Psoas muscle (tissue), 8 donors: ENCODE results near the gene TMEM161A. TPM values are rescaled to one million over a fixed set of nuclear protein-coding genes. Genes with fewer than 3 reads are reported as not detected.
"Not testable (repeated sequence)": the region's sequence is repeated elsewhere in the genome, so short reads cannot be mapped to it uniquely, and the experiment has no call there.

Experiments
- ATAC-seq, 4 donors: fragments of 200-7000 bp; cut with Tn5 transposase; one replicate each; pipeline ENCODE4 v1.9.1; 2020; ENCODE audit warnings: moderate library complexity in 3 of 4, mild to moderate bottlenecking in 2 of 4
- DNase-seq, 2 donors: peaks; one replicate each; pipeline ENCODE4 v3.0.0-alpha.2; 2020
- H3K27ac ChIP-seq: fragments of 200-600 bp; one replicate; pipeline ENCODE4 v1.8.0; 2022
- H3K27me3 ChIP-seq, 3 donors: fragments of 200-600 bp in 1 of 3; one replicate each; pipeline versions ENCODE4 v1.6.1 to v1.8.0; 2013 to 2022; ENCODE audit warnings: low read length in 2 of 3, mild to moderate bottlenecking in 2 of 3, moderate library complexity in 1 of 3; ENCODE audit not compliant: insufficient read depth in 3 of 3
- H3K36me3 ChIP-seq, 2 donors: fragments of 200-600 bp in 1 of 2; one replicate each; pipeline versions ENCODE4 v1.6.1 to v1.8.0; 2013 to 2022; ENCODE audit warnings: low read depth in 1 of 2, mild to moderate bottlenecking in 1 of 2, moderate library complexity in 1 of 2; ENCODE audit not compliant: insufficient read depth in 1 of 2
- H3K4me1 ChIP-seq: fragments of 200-600 bp; one replicate; pipeline ENCODE4 v1.8.0; 2022
- H3K4me3 ChIP-seq: fragments of 200-600 bp; one replicate; pipeline ENCODE4 v1.8.0; 2022; ENCODE audit warnings: mild to moderate bottlenecking
- H3K9me3 ChIP-seq: fragments of 200-600 bp; one replicate; pipeline ENCODE4 v1.8.0; 2022
- CTCF ChIP-seq: fragments of 200-600 bp; IDR thresholded peaks from one replicate; pipeline ENCODE4 v1.8.0; 2022; ENCODE audit warnings: antibody characterized with exemption
- WGBS, 3 donors: extraction: QIAGEN DNeasy Blood & Tissue Kit; methylation state at CpG; one replicate each; pipeline versions ENCODE4 v1.1.6 to v1.1.7; 2013; 5-methylcytosine and 5-hydroxymethylcytosine counted together
- intact Hi-C, 2 donors: fragments of 100-400 bp; cut with DNase I; formaldehyde crosslinking; loops; one replicate each; pipeline versions ENCODE4 v1.11.0 to v1.14.2; 2022
- polyA plus RNA-seq, 3 donors: library from polyadenylated mRNA; stranded (reverse); fragments of 200-250 nt; gene quantifications; one replicate each; pipeline ENCODE4 v1.2.3, GENCODE V29; 2013
- total RNA-seq, 4 donors: library from RNA; stranded (reverse); fragmentation: NEBNext Ultra II Directional in 2 of 4; extraction: Animal tissue kit (Norgen Biotek cat#: 25700) in 2 of 4; gene quantifications; one replicate each; pipeline versions ENCODE4 v1.2.1 to v1.2.4, GENCODE V29; 2021 to 2023
- donor health status: healthy with polysubstance abuse.
- donor health status: DM: no; HTN: no; CAD: no; lungs with moderate emphysema.
- donor health status: Bipolar disorder and iron deficiency.
- donor health status: healthy.
- donor health status: DM: yes; HTN: yes; CAD: no.
- donor health status: DM: no; HTN: no; CAD: no.
- donor health status: DM: no; HTN: no; CAD: no.
- donor health status: DM: yes; HTN: yes; CAD: no.

Gene TMEM161A
- total and polyA plus RNA-seq, 7 donors: 30.2 to 61.3 (median 39.0) TPM

GRCh38 chr19:19151418-19151817, 13.1 kb upstream of the TMEM161A start:
- H3K9me3 ChIP-seq: no peaks in the 10 kb centered on the region
- no peak for ATAC-seq
- no peak overlapping the region for H3K4me3 ChIP-seq
- intact Hi-C loops: no loop called here
- H3K36me3 ChIP-seq: peaks cover 0 to 5% of the 10 kb centered on the region in 2 donors
- DNase-seq: no peak
- no peak for TF ChIP-seq CTCF
- H3K27ac ChIP-seq: no peak overlapping the region
- H3K27me3 ChIP-seq: no peaks in the 10 kb centered on the region
- H3K4me1 ChIP-seq: no peaks in the 10 kb centered on the region
- WGBS, 3 donors: 68 to 77% (median 72%) methylated on average over 9 to 11 of the region's 11 CpGs

- intact Hi-C loops: no loop called here
- Histone ChIP-seq H3K4me3 (no peak overlapping the region), H3K36me3 (peaks cover 0 to 5% of the 10 kb centered on the region in 2 donors), H3K27ac (no peak overlapping the region), H3K4me1 (no peaks in the 10 kb centered on the region), H3K27me3 (no peaks in the 10 kb centered on the region), H3K9me3 (no peaks in the 10 kb centered on the region)
- DNase-seq (no peak), ATAC-seq (no peak)
- TF ChIP-seq CTCF: no peak
- WGBS, 3 donors: 86 to 93% (median 88%) methylated on average over 2 of the region's 2 CpGs
These were observed 11.2 kb upstream of the TMEM161A start for GRCh38 chr19:19149435-19149834.

- ATAC-seq, DNase-seq, H3K36me3 ChIP-seq, H3K27ac ChIP-seq, H3K4me3 ChIP-seq, H3K9me3 ChIP-seq, H3K4me1 ChIP-seq, intact Hi-C loops, H3K27me3 ChIP-seq: not testable (repeated sequence)
- WGBS, 3 donors: 96 to 100% (median 98%) methylated on average over 8 of the region's 8 CpGs
These were observed 10.2 kb upstream of the TMEM161A start for GRCh38 chr19:19148504-19148903.

- 92 to 94% (median 94%) methylated on average over 5 of the region's 5 CpGs for WGBS, 3 donors
- no peak for TF ChIP-seq CTCF
- ATAC-seq: no peak
These were observed 9.1 kb upstream of the TMEM161A start for GRCh38 chr19:19147344-19147743.

GRCh38 chr19:19146865-19147264, 8.6 kb upstream of the TMEM161A start:
- WGBS, 3 donors: 96 to 100% (median 97%) methylated on average over 6 to 7 of the region's 7 CpGs
- ATAC-seq: peak in 1 of 4 donors; percentile 2
- intact Hi-C loops: loop anchor here (1.0 to 2.0 kb wide), 3 partner anchors 28 to 195 kb away; no protein-coding TSS in a partner anchor

More at GRCh38 chr19:19147344-19147743, 9.1 kb upstream of the TMEM161A start:
- Histone ChIP-seq H3K27ac (no peak overlapping the region), H3K9me3 (no peaks in the 10 kb centered on the region), H3K4me3 (no peak overlapping the region), H3K27me3 (no peaks in the 10 kb centered on the region), H3K36me3 (peaks cover 0 to 5% of the 10 kb centered on the region in 2 donors), H3K4me1 (no peaks in the 10 kb centered on the region)
- no peak for DNase-seq
- intact Hi-C loops: loop anchor here in 1 of 2 donors (2.0 kb wide), 1 partner anchor 27 kb away; no protein-coding TSS in a partner anchor

More at GRCh38 chr19:19146865-19147264, 8.6 kb upstream of the TMEM161A start:
- H3K9me3 ChIP-seq: no peaks in the 10 kb centered on the region
- H3K27me3 ChIP-seq: no peaks in the 10 kb centered on the region
- no peak for TF ChIP-seq CTCF
- H3K36me3 ChIP-seq: peaks cover 0 to 5% of the 10 kb centered on the region in 2 donors
- H3K4me3 ChIP-seq: no peak overlapping the region
- H3K4me1 ChIP-seq: no peaks in the 10 kb centered on the region
- no peak overlapping the region for H3K27ac ChIP-seq
- no peak for DNase-seq
